WTC11 (cell line): ENCODE results near the gene CFAP99.

ENCODE experiments used
- CBFB ChIP-seq: sonication (generic); formaldehyde crosslinking; IDR thresholded peaks from 2 replicates; pipeline ENCODE4 v1.8.1; 2022; ENCODE audit warnings: mild to moderate bottlenecking, low read depth, missing genetic modification reagents
- CREB1 ChIP-seq: sonication (generic); formaldehyde crosslinking; IDR thresholded peaks from 2 replicates; pipeline ENCODE4 v1.8.0; 2023; ENCODE audit warnings: mild to moderate bottlenecking, missing genetic modification reagents
- ELF4 ChIP-seq: sonication (generic); formaldehyde crosslinking; IDR thresholded peaks from 2 replicates; pipeline ENCODE4 v1.8.1; 2022; ENCODE audit warnings: low read depth, mild to moderate bottlenecking, moderate library complexity, missing genetic modification reagents
- JAZF1 ChIP-seq: fragments of 250-450 bp; sonication (Bioruptor Pico); IDR thresholded peaks from 2 replicates; pipeline ENCODE4 v1.9.0; 2021; ENCODE audit warnings: moderate library complexity, mild to moderate bottlenecking, inconsistent platforms
- TF ChIP-seq, protein P1 (sequence below): sonication (generic); formaldehyde crosslinking; IDR thresholded peaks from 2 replicates; pipeline ENCODE4 v1.8.0; 2022; ENCODE audit warnings: mild to moderate bottlenecking, missing genetic modification reagents
- TF ChIP-seq, protein P2 (sequence below): fragments of 200-600 bp; IDR thresholded peaks from 2 replicates; pipeline ENCODE4 v1.8.0; 2022; ENCODE audit warnings: antibody characterized with exemption
- TF ChIP-seq, protein P3 (sequence below): sonication (generic); formaldehyde crosslinking; IDR thresholded peaks from 2 replicates; pipeline ENCODE4 v1.8.1; 2023; ENCODE audit warnings: mild to moderate bottlenecking, moderate library complexity, missing genetic modification reagents
- TF ChIP-seq, protein P4 (sequence below): sonication (generic); formaldehyde crosslinking; IDR thresholded peaks from 2 replicates; pipeline ENCODE4 v1.8.1; 2022; ENCODE audit warnings: mild to moderate bottlenecking, moderate library complexity, missing genetic modification reagents
- TF ChIP-seq, protein P5 (sequence below): sonication (generic); formaldehyde crosslinking; IDR thresholded peaks from 2 replicates; pipeline ENCODE4 v1.8.1; 2023; ENCODE audit warnings: mild to moderate bottlenecking, missing genetic modification reagents
- TF ChIP-seq, protein P6 (sequence below): sonication (generic); formaldehyde crosslinking; IDR thresholded peaks from 2 replicates; pipeline ENCODE4 v1.8.1; 2023; ENCODE audit warnings: mild to moderate bottlenecking, missing genetic modification reagents
- TF ChIP-seq, protein P7 (sequence below): sonication (generic); formaldehyde crosslinking; IDR thresholded peaks from 2 replicates; pipeline ENCODE4 v1.8.1; 2022; ENCODE audit warnings: missing genetic modification reagents, borderline replicate concordance

DNA sequence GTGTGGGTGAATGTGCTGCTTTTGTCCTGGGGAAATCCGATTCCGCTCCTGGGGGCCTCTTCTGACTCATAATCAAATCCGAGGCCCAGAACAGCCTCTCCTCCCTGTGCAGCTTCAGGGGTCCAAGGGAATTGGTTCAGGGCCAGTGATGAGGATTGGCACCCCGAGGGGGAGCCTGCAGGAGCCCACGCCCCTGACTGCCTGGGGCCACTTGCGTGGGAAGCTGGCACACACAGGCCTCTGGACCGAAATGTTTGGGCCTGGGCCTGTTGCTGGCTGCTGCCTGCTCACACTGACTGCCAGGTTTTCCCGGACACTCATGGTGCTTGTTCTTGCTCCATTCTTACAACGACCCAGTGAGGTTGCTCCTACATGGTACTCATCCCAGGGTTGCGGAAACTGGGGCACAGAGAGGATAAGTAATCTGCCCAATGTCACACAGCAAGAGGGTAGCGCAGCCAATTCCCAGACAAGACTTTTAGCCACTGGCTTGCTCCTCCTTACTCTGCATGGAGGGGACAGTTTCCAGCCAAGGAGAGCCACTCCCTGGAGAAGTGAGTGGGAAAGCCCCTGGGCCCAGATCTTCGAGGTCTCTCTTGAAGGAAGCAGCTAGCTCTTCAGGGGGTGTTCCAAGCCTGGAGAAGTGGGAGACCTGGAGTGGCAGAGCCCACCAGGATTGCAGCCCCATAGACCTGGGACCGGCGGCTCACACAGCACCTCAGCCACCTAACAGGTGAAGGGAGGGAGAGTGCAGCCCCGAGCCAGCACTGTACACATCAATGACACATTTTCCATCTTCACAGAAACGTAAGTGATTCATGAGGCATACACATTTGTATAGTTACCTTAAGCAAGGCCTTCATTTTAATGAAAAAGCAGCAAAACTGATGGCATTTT, 20.3 kb downstream of the CFAP99 start:
- TF ChIP-seq, protein P1, sequence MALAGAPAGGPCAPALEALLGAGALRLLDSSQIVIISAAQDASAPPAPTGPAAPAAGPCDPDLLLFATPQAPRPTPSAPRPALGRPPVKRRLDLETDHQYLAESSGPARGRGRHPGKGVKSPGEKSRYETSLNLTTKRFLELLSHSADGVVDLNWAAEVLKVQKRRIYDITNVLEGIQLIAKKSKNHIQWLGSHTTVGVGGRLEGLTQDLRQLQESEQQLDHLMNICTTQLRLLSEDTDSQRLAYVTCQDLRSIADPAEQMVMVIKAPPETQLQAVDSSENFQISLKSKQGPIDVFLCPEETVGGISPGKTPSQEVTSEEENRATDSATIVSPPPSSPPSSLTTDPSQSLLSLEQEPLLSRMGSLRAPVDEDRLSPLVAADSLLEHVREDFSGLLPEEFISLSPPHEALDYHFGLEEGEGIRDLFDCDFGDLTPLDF (CRISPR knock-in tag), result no peak
- TF ChIP-seq, protein P2, sequence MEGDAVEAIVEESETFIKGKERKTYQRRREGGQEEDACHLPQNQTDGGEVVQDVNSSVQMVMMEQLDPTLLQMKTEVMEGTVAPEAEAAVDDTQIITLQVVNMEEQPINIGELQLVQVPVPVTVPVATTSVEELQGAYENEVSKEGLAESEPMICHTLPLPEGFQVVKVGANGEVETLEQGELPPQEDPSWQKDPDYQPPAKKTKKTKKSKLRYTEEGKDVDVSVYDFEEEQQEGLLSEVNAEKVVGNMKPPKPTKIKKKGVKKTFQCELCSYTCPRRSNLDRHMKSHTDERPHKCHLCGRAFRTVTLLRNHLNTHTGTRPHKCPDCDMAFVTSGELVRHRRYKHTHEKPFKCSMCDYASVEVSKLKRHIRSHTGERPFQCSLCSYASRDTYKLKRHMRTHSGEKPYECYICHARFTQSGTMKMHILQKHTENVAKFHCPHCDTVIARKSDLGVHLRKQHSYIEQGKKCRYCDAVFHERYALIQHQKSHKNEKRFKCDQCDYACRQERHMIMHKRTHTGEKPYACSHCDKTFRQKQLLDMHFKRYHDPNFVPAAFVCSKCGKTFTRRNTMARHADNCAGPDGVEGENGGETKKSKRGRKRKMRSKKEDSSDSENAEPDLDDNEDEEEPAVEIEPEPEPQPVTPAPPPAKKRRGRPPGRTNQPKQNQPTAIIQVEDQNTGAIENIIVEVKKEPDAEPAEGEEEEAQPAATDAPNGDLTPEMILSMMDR, result no peak
- TF ChIP-seq CREB1 (CRISPR knock-in tag), result no peak
- TF ChIP-seq, protein P3, sequence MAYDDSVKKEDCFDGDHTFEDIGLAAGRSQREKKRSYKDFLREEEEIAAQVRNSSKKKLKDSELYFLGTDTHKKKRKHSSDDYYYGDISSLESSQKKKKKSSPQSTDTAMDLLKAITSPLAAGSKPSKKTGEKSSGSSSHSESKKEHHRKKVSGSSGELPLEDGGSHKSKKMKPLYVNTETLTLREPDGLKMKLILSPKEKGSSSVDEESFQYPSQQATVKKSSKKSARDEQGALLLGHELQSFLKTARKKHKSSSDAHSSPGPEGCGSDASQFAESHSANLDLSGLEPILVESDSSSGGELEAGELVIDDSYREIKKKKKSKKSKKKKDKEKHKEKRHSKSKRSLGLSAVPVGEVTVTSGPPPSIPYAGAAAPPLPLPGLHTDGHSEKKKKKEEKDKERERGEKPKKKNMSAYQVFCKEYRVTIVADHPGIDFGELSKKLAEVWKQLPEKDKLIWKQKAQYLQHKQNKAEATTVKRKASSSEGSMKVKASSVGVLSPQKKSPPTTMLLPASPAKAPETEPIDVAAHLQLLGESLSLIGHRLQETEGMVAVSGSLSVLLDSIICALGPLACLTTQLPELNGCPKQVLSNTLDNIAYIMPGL (CRISPR knock-in tag), result no peak
- TF ChIP-seq, protein P4, sequence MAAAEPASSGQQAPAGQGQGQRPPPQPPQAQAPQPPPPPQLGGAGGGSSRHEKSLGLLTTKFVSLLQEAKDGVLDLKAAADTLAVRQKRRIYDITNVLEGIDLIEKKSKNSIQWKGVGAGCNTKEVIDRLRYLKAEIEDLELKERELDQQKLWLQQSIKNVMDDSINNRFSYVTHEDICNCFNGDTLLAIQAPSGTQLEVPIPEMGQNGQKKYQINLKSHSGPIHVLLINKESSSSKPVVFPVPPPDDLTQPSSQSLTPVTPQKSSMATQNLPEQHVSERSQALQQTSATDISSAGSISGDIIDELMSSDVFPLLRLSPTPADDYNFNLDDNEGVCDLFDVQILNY (CRISPR knock-in tag), result no peak
- TF ChIP-seq JAZF1, result no peak
- TF ChIP-seq CBFB (CRISPR knock-in tag), result no peak
- no peak for TF ChIP-seq ELF4
- TF ChIP-seq, protein P5, sequence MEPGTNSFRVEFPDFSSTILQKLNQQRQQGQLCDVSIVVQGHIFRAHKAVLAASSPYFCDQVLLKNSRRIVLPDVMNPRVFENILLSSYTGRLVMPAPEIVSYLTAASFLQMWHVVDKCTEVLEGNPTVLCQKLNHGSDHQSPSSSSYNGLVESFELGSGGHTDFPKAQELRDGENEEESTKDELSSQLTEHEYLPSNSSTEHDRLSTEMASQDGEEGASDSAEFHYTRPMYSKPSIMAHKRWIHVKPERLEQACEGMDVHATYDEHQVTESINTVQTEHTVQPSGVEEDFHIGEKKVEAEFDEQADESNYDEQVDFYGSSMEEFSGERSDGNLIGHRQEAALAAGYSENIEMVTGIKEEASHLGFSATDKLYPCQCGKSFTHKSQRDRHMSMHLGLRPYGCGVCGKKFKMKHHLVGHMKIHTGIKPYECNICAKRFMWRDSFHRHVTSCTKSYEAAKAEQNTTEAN, result no peak
- TF ChIP-seq, protein P6, sequence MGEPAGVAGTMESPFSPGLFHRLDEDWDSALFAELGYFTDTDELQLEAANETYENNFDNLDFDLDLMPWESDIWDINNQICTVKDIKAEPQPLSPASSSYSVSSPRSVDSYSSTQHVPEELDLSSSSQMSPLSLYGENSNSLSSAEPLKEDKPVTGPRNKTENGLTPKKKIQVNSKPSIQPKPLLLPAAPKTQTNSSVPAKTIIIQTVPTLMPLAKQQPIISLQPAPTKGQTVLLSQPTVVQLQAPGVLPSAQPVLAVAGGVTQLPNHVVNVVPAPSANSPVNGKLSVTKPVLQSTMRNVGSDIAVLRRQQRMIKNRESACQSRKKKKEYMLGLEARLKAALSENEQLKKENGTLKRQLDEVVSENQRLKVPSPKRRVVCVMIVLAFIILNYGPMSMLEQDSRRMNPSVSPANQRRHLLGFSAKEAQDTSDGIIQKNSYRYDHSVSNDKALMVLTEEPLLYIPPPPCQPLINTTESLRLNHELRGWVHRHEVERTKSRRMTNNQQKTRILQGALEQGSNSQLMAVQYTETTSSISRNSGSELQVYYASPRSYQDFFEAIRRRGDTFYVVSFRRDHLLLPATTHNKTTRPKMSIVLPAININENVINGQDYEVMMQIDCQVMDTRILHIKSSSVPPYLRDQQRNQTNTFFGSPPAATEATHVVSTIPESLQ, result no peak
- TF ChIP-seq, protein P7, sequence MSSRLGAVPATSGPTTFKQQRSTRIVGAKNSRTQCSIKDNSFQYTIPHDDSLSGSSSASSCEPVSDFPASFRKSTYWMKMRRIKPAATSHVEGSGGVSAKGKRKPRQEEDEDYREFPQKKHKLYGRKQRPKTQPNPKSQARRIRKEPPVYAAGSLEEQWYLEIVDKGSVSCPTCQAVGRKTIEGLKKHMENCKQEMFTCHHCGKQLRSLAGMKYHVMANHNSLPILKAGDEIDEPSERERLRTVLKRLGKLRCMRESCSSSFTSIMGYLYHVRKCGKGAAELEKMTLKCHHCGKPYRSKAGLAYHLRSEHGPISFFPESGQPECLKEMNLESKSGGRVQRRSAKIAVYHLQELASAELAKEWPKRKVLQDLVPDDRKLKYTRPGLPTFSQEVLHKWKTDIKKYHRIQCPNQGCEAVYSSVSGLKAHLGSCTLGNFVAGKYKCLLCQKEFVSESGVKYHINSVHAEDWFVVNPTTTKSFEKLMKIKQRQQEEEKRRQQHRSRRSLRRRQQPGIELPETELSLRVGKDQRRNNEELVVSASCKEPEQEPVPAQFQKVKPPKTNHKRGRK (CRISPR knock-in tag), result no peak
